Liver (tissue), 3 donors: ENCODE measurements around the gene LBHD1.

ENCODE experiments used
- GABPA ChIP-seq, 2 donors: IDR thresholded peaks in 1 of 2; conservative IDR thresholded peaks in 1 of 2; 2 replicates each; pipeline ENCODE4 v1.6.1; 2016; ENCODE audit warnings: antibody characterized with exemption in 2 of 2, mild to moderate bottlenecking in 1 of 2, moderate library complexity in 1 of 2
- REST ChIP-seq: IDR thresholded peaks from 2 replicates; pipeline ENCODE4 v1.6.1; 2016; ENCODE audit warnings: antibody characterized with exemption, mild to moderate bottlenecking
- TAF1 ChIP-seq: conservative IDR thresholded peaks from 2 replicates; pipeline ENCODE4 v1.6.1; 2016; ENCODE audit warnings: antibody characterized with exemption, mild to moderate bottlenecking
- ZBTB33 ChIP-seq: IDR thresholded peaks from 2 replicates; pipeline ENCODE4 v1.6.1; 2016; ENCODE audit warnings: antibody characterized with exemption
- TF ChIP-seq, protein P1 (sequence below): fragments of 150-350 bp; IDR thresholded peaks from 2 replicates; pipeline ENCODE4 v1.5.1; 2017; ENCODE audit warnings: improper control_type of control experiment, low read depth, low read length; ENCODE audit not compliant: missing input control
- donor health status: healthy.
- donor health status: healthy.

- TF ChIP-seq TAF1 (no peak), ZBTB33 (no peak), GABPA (IDR thresholded peaks at IDR 0.05 in 1 of 2, conservative IDR thresholded peaks at IDR 0.05 in 1 of 2) (no peak), REST (no peak)
- TF ChIP-seq, protein P1, sequence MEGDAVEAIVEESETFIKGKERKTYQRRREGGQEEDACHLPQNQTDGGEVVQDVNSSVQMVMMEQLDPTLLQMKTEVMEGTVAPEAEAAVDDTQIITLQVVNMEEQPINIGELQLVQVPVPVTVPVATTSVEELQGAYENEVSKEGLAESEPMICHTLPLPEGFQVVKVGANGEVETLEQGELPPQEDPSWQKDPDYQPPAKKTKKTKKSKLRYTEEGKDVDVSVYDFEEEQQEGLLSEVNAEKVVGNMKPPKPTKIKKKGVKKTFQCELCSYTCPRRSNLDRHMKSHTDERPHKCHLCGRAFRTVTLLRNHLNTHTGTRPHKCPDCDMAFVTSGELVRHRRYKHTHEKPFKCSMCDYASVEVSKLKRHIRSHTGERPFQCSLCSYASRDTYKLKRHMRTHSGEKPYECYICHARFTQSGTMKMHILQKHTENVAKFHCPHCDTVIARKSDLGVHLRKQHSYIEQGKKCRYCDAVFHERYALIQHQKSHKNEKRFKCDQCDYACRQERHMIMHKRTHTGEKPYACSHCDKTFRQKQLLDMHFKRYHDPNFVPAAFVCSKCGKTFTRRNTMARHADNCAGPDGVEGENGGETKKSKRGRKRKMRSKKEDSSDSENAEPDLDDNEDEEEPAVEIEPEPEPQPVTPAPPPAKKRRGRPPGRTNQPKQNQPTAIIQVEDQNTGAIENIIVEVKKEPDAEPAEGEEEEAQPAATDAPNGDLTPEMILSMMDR: no peak
Measured at GRCh38 chr11:62688491-62688890, 16.4 kb upstream of the LBHD1 start.
